GM12891 (cell line): ENCODE results near the gene ADGRB3.

Experiments
- POLR2A ChIP-seq: IDR thresholded peaks from 2 replicates; pipeline ENCODE4 v1.6.1; 2011; ENCODE audit warnings: low read depth, low read length, control low read depth
- POLR2AphosphoS5 ChIP-seq: IDR thresholded peaks from 2 replicates; pipeline ENCODE4 v1.6.1; 2011; ENCODE audit warnings: low read depth, low read length, control low read depth
- TAF1 ChIP-seq: IDR thresholded peaks from 2 replicates; pipeline ENCODE4 v1.6.1; 2011; ENCODE audit warnings: low read depth, low read length, control low read depth

GRCh38 chr6:68834551-68834950 lies 199.5 kb downstream of the ADGRB3 start:
- no peak for TF ChIP-seq POLR2A
- no peak for TF ChIP-seq TAF1
- no peak for TF ChIP-seq POLR2AphosphoS5
